PC-3 (cell line): ENCODE data around the gene ZNF837. TPM values are rescaled to one million over a fixed set of nuclear protein-coding genes. Genes with fewer than 3 reads are reported as not detected.

ENCODE experiments used
- ATAC-seq: fragments of 200-7000 bp; cut with Tn5 transposase; 2 replicates; pipeline ENCODE4 v1.9.1; 2020; ENCODE audit warnings: mild to moderate bottlenecking, moderate library complexity
- BruUV-seq: library from RNA; stranded (reverse); fragments of 400-500 nt; replicated peaks from 2 replicates; lab custom pipeline; 2021; lab: Mats Ljungman, UMichigan
- CTCF ChIA-PET: fragments of 300-600 bp; sonication (Branson Sonifier 250); formaldehyde crosslinking; loops from one replicate; lab custom pipeline; 2022; ENCODE audit warnings: antibody characterized with exemption; lab: Charles Lee
- POLR2A ChIA-PET: fragments of 300-600 bp; sonication (Branson Sonifier 250); formaldehyde crosslinking; loops from one replicate; lab custom pipeline; 2022; ENCODE audit warnings: antibody characterized with exemption; ENCODE audit not compliant: unreplicated experiment; lab: Charles Lee
- DNase-seq: peaks from one replicate; pipeline ENCODE4 v3.0.0-alpha.2; 2015
- H2AFZ ChIP-seq: fragments of 300-600 bp; sonication (generic); 2 replicates; pipeline ENCODE4 v1.6.0; 2016; ENCODE audit warnings: antibody characterized with exemption, low read length
- H3F3A ChIP-seq: fragments of 300-600 bp; sonication (generic); one replicate; pipeline ENCODE4 v1.6.0; 2017; ENCODE audit warnings: antibody characterized with exemption, low read length, control low read depth, mild to moderate bottlenecking; ENCODE audit not compliant: unreplicated experiment
- H3K27ac ChIP-seq: fragments of 300-600 bp; sonication (generic); 2 replicates; pipeline ENCODE4 v1.5.1; 2016; ENCODE audit warnings: mild to moderate bottlenecking, low read length
- H3K27me3 ChIP-seq: fragments of 300-600 bp; sonication (generic); 2 replicates; pipeline ENCODE4 v1.6.1; 2016; ENCODE audit warnings: low read length, mixed read lengths
- H3K36me3 ChIP-seq: fragments of 300-600 bp; sonication (generic); 2 replicates; pipeline ENCODE4 v1.6.1; 2016; ENCODE audit warnings: low read depth, mixed run types, low read length, mixed read lengths
- H3K4me1 ChIP-seq: fragments of 300-600 bp; sonication (generic); 2 replicates; pipeline ENCODE4 v1.5.1; 2016; ENCODE audit warnings: low read length; ENCODE audit not compliant: insufficient read depth
- H3K4me2 ChIP-seq: fragments of 300-600 bp; sonication (generic); 2 replicates; pipeline ENCODE4 v1.6.0; 2016; ENCODE audit warnings: low read length
- H3K4me3 ChIP-seq: fragments of 300-600 bp; sonication (generic); 2 replicates; pipeline ENCODE4 v1.5.1; 2016; ENCODE audit warnings: mild to moderate bottlenecking, low read length, mixed read lengths
- H3K79me2 ChIP-seq: fragments of 300-600 bp; sonication (generic); 2 replicates; pipeline ENCODE4 v1.6.1; 2017; ENCODE audit warnings: low read length, mixed read lengths
- H3K9ac ChIP-seq: fragments of 300-600 bp; sonication (generic); 2 replicates; pipeline ENCODE4 v1.6.0; 2016; ENCODE audit warnings: mild to moderate bottlenecking, low read length
- H3K9me2 ChIP-seq: fragments of 300-600 bp; sonication (generic); replicated peaks from 2 replicates; pipeline ENCODE4 v1.6.1; 2016; ENCODE audit warnings: mixed run types, low read length, mixed read lengths
- H3K9me3 ChIP-seq: fragments of 300-600 bp; sonication (generic); 2 replicates; pipeline ENCODE4 v1.6.1; 2016; ENCODE audit warnings: low read length, mixed read lengths
- H4K20me1 ChIP-seq: fragments of 300-600 bp; sonication (generic); 2 replicates; pipeline ENCODE4 v1.6.1; 2016; ENCODE audit warnings: low read length, mixed read lengths
- CTCF ChIP-seq: fragments of 300-600 bp; sonication (generic); conservative IDR thresholded peaks from 2 replicates; pipeline ENCODE4 v1.5.1; 2017; ENCODE audit warnings: antibody characterized with exemption, low read depth, mild to moderate bottlenecking, low read length
- EZH2 ChIP-seq: fragments of 300-600 bp; sonication (generic); IDR thresholded peaks from one replicate; pipeline ENCODE4 v1.6.1; 2017; ENCODE audit warnings: antibody characterized with exemption, mild to moderate bottlenecking, low read length; ENCODE audit not compliant: unreplicated experiment
- EZH2phosphoT487 ChIP-seq: fragments of 300-600 bp; sonication (generic); IDR thresholded peaks from 2 replicates; pipeline ENCODE4 v1.6.1; 2018; ENCODE audit warnings: mild to moderate bottlenecking, antibody characterized with exemption, low read length, borderline replicate concordance
- intact Hi-C: fragments of 100-400 bp; cut with micrococcal nuclease; formaldehyde crosslinking; loops from 2 replicates; pipeline ENCODE4 v1.9.0; 2023
- total RNA-seq: library from RNA; depleted of rRNA; stranded (reverse); fragments of >200 nt; gene quantifications from 2 replicates; pipeline ENCODE4 v1.2.3, GENCODE V29; 2014

Gene ZNF837
- total RNA-seq, 1 experiment from 2014 or later = 9.5 TPM

- H3K79me2 ChIP-seq = peaks cover 59% of the 10 kb centered on the region
- no TSS peak for BruUV-seq
- peak; percentile 75 for DNase-seq
- H2AFZ ChIP-seq = no peak overlapping the region
- peak; percentile 7; the same call in 1 of the 2 replicates for ATAC-seq
- ChIA-PET POLR2A (interaction anchor here (0.6 to 0.9 kb wide), 2 partner anchors 20 to 37 kb away, joined by 3 read pairs; partner anchors contain the start of genes ERVK3-1 and ZNF497), CTCF (interaction anchor here (0.6 kb wide), 1 partner anchor 1079 kb away, joined by 4 read pairs; no protein-coding TSS in a partner anchor)
- H3K27ac ChIP-seq = peak overlapping the region; percentile 5; the same call in 1 of the 2 replicates
- H3K9me2 ChIP-seq = no peaks in the 10 kb centered on the region
- peak overlapping the region; percentile 94 for H3K4me2 ChIP-seq
- peaks cover 22% of the 10 kb centered on the region for H3K4me1 ChIP-seq
- peak overlapping the region; percentile 94 for H3K4me3 ChIP-seq
- TF ChIP-seq CTCF = no peak
- no peak for TF ChIP-seq EZH2phosphoT487
- TF ChIP-seq EZH2 = no peak
- H3K9ac ChIP-seq = peak overlapping the region; percentile 87; the same call in 1 of the 2 replicates
- no peaks in the 10 kb centered on the region for H3K27me3 ChIP-seq
- peaks cover 5% of the 10 kb centered on the region; the same call in 1 of the 2 replicates for H4K20me1 ChIP-seq
- H3K9me3 ChIP-seq = no peaks in the 10 kb centered on the region
- H3F3A ChIP-seq = no peaks in the 10 kb centered on the region
- H3K36me3 ChIP-seq = 0 out of 2 replicates have a peak, but pooled peaks cover 5% of the 10 kb centered on the region
- intact Hi-C loops = loop anchor here (1.0 to 5.0 kb wide), 3 partner anchors 20 to 143 kb away; partner anchors contain the start of genes ERVK3-1 and ZNF274
Observed at GRCh38 chr19:58325311-58326022, 55.4 kb downstream of the ZNF837 start.

- no peak for TF ChIP-seq EZH2
- TF ChIP-seq EZH2phosphoT487 = no peak
- TF ChIP-seq CTCF = no peak
- no peak overlapping the region for H3K4me2 ChIP-seq
- H3K4me3 ChIP-seq = no peak overlapping the region
- ATAC-seq = no peak
- H3F3A ChIP-seq = no peaks in the 10 kb centered on the region
- H3K9ac ChIP-seq = no peak overlapping the region
- no peaks in the 10 kb centered on the region for H4K20me1 ChIP-seq
- no peaks in the 10 kb centered on the region for H3K27me3 ChIP-seq
- intact Hi-C loops = no loop called here
- ChIA-PET CTCF (no interaction called here), POLR2A (no interaction called here)
- BruUV-seq = no TSS peak
- H3K9me2 ChIP-seq = no peaks in the 10 kb centered on the region
- no peaks in the 10 kb centered on the region for H3K9me3 ChIP-seq
- H3K4me1 ChIP-seq = no peaks in the 10 kb centered on the region
- no peak overlapping the region for H3K27ac ChIP-seq
- H3K79me2 ChIP-seq = peaks cover 13% of the 10 kb centered on the region
- DNase-seq = no peak
- no peak overlapping the region for H2AFZ ChIP-seq
- H3K36me3 ChIP-seq = peaks cover 19% of the 10 kb centered on the region
Observed at GRCh38 chr19:58319241-58319640, 61.6 kb downstream of the ZNF837 start.

GRCh38 chr19:58318297-58318696 lies 62.5 kb downstream of the ZNF837 start:
- Histone ChIP-seq H4K20me1 (no peaks in the 10 kb centered on the region), H3K79me2 (peaks cover 8% of the 10 kb centered on the region), H2AFZ (no peak overlapping the region), H3K36me3 (peaks cover 27% of the 10 kb centered on the region), H3K4me2 (no peak overlapping the region), H3K27ac (no peak overlapping the region), H3K27me3 (no peaks in the 10 kb centered on the region), H3K4me1 (no peaks in the 10 kb centered on the region), H3F3A (no peaks in the 10 kb centered on the region), H3K9me3 (no peaks in the 10 kb centered on the region), H3K9me2 (no peaks in the 10 kb centered on the region), H3K4me3 (no peak overlapping the region), H3K9ac (no peak overlapping the region)
- DNase-seq (no peak), ATAC-seq (no peak)
- TF ChIP-seq CTCF (no peak), EZH2phosphoT487 (no peak), EZH2 (no peak)
- CTCF ChIA-PET = no interaction called here
- intact Hi-C loops = no loop called here
- POLR2A ChIA-PET = no interaction called here
- no TSS peak for BruUV-seq
